Measurements from ENCODE around the gene DNAJC2.

DNAJC2 gene

GRCh38 chr7:103344453-103345149, at the start of gene DNAJC2:
Gene DNAJC2, minus strand, starts transcription at chr7:103344767. Its CDS starts 145 bp downstream, at chr7:103344622.
- peak; percentile 85 for DNase-seq

- no peak for DNase-seq
Measured at GRCh38 chr7:103391976-103392375, 47.4 kb upstream of the DNAJC2 start.

- no peak for DNase-seq
Measured at GRCh38 chr7:103391150-103391549, 46.6 kb upstream of the DNAJC2 start.

GRCh38 chr7:103389263-103389662, 44.7 kb upstream of the DNAJC2 start:
- DNase-seq = no peak

GRCh38 chr7:103388469-103389140, 44.0 kb upstream of the DNAJC2 start:
- no peak for DNase-seq

GRCh38 chr7:103387242-103387641, 42.7 kb upstream of the DNAJC2 start:
- no peak for DNase-seq

- no peak for DNase-seq
Measured at GRCh38 chr7:103382032-103382402, 37.5 kb upstream of the DNAJC2 start.

- no peak for DNase-seq
Measured at GRCh38 chr7:103381280-103382031, 36.9 kb upstream of the DNAJC2 start.

GRCh38 chr7:103380395-103381191, 36.0 kb upstream of the DNAJC2 start:
- DNase-seq = no peak

GRCh38 chr7:103379270-103379975, 34.9 kb upstream of the DNAJC2 start:
- DNase-seq = no peak

GRCh38 chr7:103373866-103374643, 29.5 kb upstream of the DNAJC2 start:
- DNase-seq = no peak

- DNase-seq = no peak
Measured at GRCh38 chr7:103369432-103369831, 24.9 kb upstream of the DNAJC2 start.

GRCh38 chr7:103349805-103350204, 5.2 kb upstream of the DNAJC2 start:
- DNase-seq = no peak

GRCh38 chr7:103348959-103349358, 4.4 kb upstream of the DNAJC2 start:
- no peak for DNase-seq

GRCh38 chr7:103348452-103348851, 3.9 kb upstream of the DNAJC2 start:
- DNase-seq = no peak

GRCh38 chr7:103347507-103348267, 3.1 kb upstream of the DNAJC2 start, which contains the start of gene PSMC2:
Gene PSMC2, plus strand, starts transcription at chr7:103347643. Its CDS starts 69 bp downstream, at chr7:103347712.
- DNase-seq = peak; percentile 88

GRCh38 chr7:103346396-103346795, 1.8 kb upstream of the DNAJC2 start:
- no peak for DNase-seq

GRCh38 chr7:103343758-103344452, 662 bp downstream of the DNAJC2 start:
- peak; percentile 4 for DNase-seq

- no peak for DNase-seq
Measured at GRCh38 chr7:103343332-103343731, 1.2 kb downstream of the DNAJC2 start.

- DNase-seq = no peak
Measured at GRCh38 chr7:103341466-103341865, 3.1 kb downstream of the DNAJC2 start.
